Liver (tissue), 3 donors: ENCODE results near the gene NUP37.

Source experiments
- FOXA1 ChIP-seq: IDR thresholded peaks from 2 replicates; pipeline ENCODE4 v1.6.1; 2016; ENCODE audit warnings: antibody characterized with exemption
- GABPA ChIP-seq, 2 donors: IDR thresholded peaks in 1 of 2; conservative IDR thresholded peaks in 1 of 2; 2 replicates each; pipeline ENCODE4 v1.6.1; 2016; ENCODE audit warnings: antibody characterized with exemption in 2 of 2, mild to moderate bottlenecking in 1 of 2, moderate library complexity in 1 of 2
- JUND ChIP-seq, 2 donors: IDR thresholded peaks; 2 replicates each; pipeline ENCODE4 v1.6.1; 2016; ENCODE audit warnings: antibody characterized with exemption in 2 of 2
- NR2F2 ChIP-seq: IDR thresholded peaks from 2 replicates; pipeline ENCODE4 v1.6.1; 2016; ENCODE audit warnings: antibody characterized with exemption
- RAD21 ChIP-seq, 2 donors: IDR thresholded peaks; 2 replicates each; pipeline ENCODE4 v1.6.1; 2016; ENCODE audit warnings: antibody characterized with exemption in 2 of 2, mild to moderate bottlenecking in 2 of 2
- SP1 ChIP-seq: IDR thresholded peaks from 2 replicates; pipeline ENCODE4 v1.6.1; 2018; ENCODE audit warnings: antibody characterized with exemption, mild to moderate bottlenecking
- TAF1 ChIP-seq: conservative IDR thresholded peaks from 2 replicates; pipeline ENCODE4 v1.6.1; 2016; ENCODE audit warnings: antibody characterized with exemption, mild to moderate bottlenecking
- YY1 ChIP-seq: IDR thresholded peaks from 2 replicates; pipeline ENCODE4 v1.6.1; 2016; ENCODE audit warnings: antibody characterized with exemption, mild to moderate bottlenecking
- TF ChIP-seq, protein P1 (sequence below): fragments of 150-350 bp; IDR thresholded peaks from 2 replicates; pipeline ENCODE4 v1.5.1; 2017; ENCODE audit warnings: improper control_type of control experiment, low read depth, low read length; ENCODE audit not compliant: missing input control
- TF ChIP-seq, protein P2 (sequence below): IDR thresholded peaks from 2 replicates; pipeline ENCODE4 v1.6.1; 2016; ENCODE audit warnings: antibody characterized with exemption
- TF ChIP-seq, protein P3 (sequence below): IDR thresholded peaks from 2 replicates; pipeline ENCODE4 v1.6.1; 2016; ENCODE audit warnings: antibody characterized with exemption, mild to moderate bottlenecking
- TF ChIP-seq, protein P4 (sequence below): IDR thresholded peaks from 2 replicates; pipeline ENCODE4 v1.6.1; 2016; ENCODE audit warnings: antibody characterized with exemption
- TF ChIP-seq, protein P5 (sequence below): IDR thresholded peaks from 2 replicates; pipeline ENCODE4 v1.6.1; 2016; ENCODE audit warnings: antibody characterized with exemption
- donor health status: healthy.
- donor health status: healthy.

DNA sequence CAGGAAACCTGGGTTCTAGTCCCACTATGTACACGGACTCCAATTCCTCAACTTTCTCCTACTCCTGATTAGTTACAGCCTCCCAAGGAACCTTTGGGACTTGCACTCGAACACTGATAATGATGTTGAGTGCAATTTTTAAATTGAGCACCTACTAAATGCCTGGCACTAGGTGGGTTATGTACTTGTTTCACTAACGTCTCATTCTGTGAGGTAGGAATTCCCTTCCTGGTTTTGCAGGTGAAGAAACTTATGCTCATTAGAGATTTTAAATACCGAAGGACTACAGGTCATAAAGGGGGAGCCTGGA, 605 bp upstream of the NUP37 start:
- TF ChIP-seq, protein P1, sequence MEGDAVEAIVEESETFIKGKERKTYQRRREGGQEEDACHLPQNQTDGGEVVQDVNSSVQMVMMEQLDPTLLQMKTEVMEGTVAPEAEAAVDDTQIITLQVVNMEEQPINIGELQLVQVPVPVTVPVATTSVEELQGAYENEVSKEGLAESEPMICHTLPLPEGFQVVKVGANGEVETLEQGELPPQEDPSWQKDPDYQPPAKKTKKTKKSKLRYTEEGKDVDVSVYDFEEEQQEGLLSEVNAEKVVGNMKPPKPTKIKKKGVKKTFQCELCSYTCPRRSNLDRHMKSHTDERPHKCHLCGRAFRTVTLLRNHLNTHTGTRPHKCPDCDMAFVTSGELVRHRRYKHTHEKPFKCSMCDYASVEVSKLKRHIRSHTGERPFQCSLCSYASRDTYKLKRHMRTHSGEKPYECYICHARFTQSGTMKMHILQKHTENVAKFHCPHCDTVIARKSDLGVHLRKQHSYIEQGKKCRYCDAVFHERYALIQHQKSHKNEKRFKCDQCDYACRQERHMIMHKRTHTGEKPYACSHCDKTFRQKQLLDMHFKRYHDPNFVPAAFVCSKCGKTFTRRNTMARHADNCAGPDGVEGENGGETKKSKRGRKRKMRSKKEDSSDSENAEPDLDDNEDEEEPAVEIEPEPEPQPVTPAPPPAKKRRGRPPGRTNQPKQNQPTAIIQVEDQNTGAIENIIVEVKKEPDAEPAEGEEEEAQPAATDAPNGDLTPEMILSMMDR, result no peak
- TF ChIP-seq, protein P2, sequence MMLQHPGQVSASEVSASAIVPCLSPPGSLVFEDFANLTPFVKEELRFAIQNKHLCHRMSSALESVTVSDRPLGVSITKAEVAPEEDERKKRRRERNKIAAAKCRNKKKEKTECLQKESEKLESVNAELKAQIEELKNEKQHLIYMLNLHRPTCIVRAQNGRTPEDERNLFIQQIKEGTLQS, result no peak
- TF ChIP-seq RAD21 (IDR thresholded peaks at IDR 0.05) (no peak), JUND (IDR thresholded peaks at IDR 0.05) (no peak), FOXA1 (no peak), NR2F2 (no peak), SP1 (no peak), TAF1 (no peak), YY1 (no peak), GABPA (IDR thresholded peaks at IDR 0.05 in 1 of 2, conservative IDR thresholded peaks at IDR 0.05 in 1 of 2) (no peak)
- TF ChIP-seq, protein P3, sequence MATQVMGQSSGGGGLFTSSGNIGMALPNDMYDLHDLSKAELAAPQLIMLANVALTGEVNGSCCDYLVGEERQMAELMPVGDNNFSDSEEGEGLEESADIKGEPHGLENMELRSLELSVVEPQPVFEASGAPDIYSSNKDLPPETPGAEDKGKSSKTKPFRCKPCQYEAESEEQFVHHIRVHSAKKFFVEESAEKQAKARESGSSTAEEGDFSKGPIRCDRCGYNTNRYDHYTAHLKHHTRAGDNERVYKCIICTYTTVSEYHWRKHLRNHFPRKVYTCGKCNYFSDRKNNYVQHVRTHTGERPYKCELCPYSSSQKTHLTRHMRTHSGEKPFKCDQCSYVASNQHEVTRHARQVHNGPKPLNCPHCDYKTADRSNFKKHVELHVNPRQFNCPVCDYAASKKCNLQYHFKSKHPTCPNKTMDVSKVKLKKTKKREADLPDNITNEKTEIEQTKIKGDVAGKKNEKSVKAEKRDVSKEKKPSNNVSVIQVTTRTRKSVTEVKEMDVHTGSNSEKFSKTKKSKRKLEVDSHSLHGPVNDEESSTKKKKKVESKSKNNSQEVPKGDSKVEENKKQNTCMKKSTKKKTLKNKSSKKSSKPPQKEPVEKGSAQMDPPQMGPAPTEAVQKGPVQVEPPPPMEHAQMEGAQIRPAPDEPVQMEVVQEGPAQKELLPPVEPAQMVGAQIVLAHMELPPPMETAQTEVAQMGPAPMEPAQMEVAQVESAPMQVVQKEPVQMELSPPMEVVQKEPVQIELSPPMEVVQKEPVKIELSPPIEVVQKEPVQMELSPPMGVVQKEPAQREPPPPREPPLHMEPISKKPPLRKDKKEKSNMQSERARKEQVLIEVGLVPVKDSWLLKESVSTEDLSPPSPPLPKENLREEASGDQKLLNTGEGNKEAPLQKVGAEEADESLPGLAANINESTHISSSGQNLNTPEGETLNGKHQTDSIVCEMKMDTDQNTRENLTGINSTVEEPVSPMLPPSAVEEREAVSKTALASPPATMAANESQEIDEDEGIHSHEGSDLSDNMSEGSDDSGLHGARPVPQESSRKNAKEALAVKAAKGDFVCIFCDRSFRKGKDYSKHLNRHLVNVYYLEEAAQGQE, result no peak
- TF ChIP-seq, protein P4, sequence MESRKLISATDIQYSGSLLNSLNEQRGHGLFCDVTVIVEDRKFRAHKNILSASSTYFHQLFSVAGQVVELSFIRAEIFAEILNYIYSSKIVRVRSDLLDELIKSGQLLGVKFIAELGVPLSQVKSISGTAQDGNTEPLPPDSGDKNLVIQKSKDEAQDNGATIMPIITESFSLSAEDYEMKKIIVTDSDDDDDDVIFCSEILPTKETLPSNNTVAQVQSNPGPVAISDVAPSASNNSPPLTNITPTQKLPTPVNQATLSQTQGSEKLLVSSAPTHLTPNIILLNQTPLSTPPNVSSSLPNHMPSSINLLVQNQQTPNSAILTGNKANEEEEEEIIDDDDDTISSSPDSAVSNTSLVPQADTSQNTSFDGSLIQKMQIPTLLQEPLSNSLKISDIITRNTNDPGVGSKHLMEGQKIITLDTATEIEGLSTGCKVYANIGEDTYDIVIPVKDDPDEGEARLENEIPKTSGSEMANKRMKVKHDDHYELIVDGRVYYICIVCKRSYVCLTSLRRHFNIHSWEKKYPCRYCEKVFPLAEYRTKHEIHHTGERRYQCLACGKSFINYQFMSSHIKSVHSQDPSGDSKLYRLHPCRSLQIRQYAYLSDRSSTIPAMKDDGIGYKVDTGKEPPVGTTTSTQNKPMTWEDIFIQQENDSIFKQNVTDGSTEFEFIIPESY, result no peak
- TF ChIP-seq, protein P5, sequence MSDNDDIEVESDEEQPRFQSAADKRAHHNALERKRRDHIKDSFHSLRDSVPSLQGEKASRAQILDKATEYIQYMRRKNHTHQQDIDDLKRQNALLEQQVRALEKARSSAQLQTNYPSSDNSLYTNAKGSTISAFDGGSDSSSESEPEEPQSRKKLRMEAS, result no peak
